HEK293T (cell line): ENCODE measurements around the gene PLCH2.

Experiments
- BHLHE40 ChIP-seq: fragments of 450-650 bp; IDR thresholded peaks from 2 replicates; pipeline ENCODE4 v1.6.1; 2016; ENCODE audit warnings: mild to moderate bottlenecking, moderate library complexity, borderline replicate concordance
- ELF4 ChIP-seq: fragments of 450-650 bp; IDR thresholded peaks from 2 replicates; pipeline ENCODE4 v1.6.1; 2017; ENCODE audit warnings: antibody characterized with exemption
- FOXA1 ChIP-seq: fragments of 450-650 bp; IDR thresholded peaks from 2 replicates; pipeline ENCODE4 v1.6.1; 2016; ENCODE audit warnings: mild to moderate bottlenecking
- FOXK2 ChIP-seq: fragments of 450-650 bp; IDR thresholded peaks from 2 replicates; pipeline ENCODE4 v1.6.1; 2016; ENCODE audit warnings: mild to moderate bottlenecking
- FOXM1 ChIP-seq: fragments of 450-650 bp; IDR thresholded peaks from 2 replicates; pipeline ENCODE4 v1.6.1; 2017; ENCODE audit warnings: mild to moderate bottlenecking, borderline replicate concordance
- HDGF ChIP-seq: fragments of 450-650 bp; IDR thresholded peaks from 2 replicates; pipeline ENCODE4 v1.6.1; 2017; ENCODE audit warnings: antibody characterized with exemption, borderline replicate concordance
- L3MBTL2 ChIP-seq: fragments of 450-650 bp; conservative IDR thresholded peaks from 2 replicates; pipeline ENCODE4 v1.6.1; 2016; ENCODE audit warnings: mild to moderate bottlenecking
- LEF1 ChIP-seq: fragments of 450-650 bp; IDR thresholded peaks from 2 replicates; pipeline ENCODE4 v1.6.1; 2017; ENCODE audit warnings: mild to moderate bottlenecking, borderline replicate concordance
- SP1 ChIP-seq: fragments of 450-650 bp; IDR thresholded peaks from 2 replicates; pipeline ENCODE4 v1.6.1; 2017
- SUZ12 ChIP-seq: fragments of 450-650 bp; IDR thresholded peaks from 2 replicates; pipeline ENCODE4 v1.6.1; 2016; ENCODE audit warnings: mild to moderate bottlenecking
- TARDBP ChIP-seq: fragments of 450-650 bp; IDR thresholded peaks from 2 replicates; pipeline ENCODE4 v1.6.1; 2016
- ZNF384 ChIP-seq: fragments of 450-650 bp; IDR thresholded peaks from 2 replicates; pipeline ENCODE4 v1.6.1; 2016

- no peak for TF ChIP-seq LEF1
- no peak for TF ChIP-seq ELF4
- TF ChIP-seq SUZ12 = no peak
- no peak for TF ChIP-seq TARDBP
- no peak for TF ChIP-seq FOXA1
- TF ChIP-seq L3MBTL2 = no peak
- no peak for TF ChIP-seq ZNF384
- TF ChIP-seq FOXK2 = no peak
- no peak for TF ChIP-seq BHLHE40
- TF ChIP-seq FOXM1 = no peak
- no peak for TF ChIP-seq HDGF
- TF ChIP-seq SP1 = no peak
These were observed 40.9 kb downstream of the PLCH2 start for GRCh38 chr1:2516946-2517345.
